Measurements from ENCODE around the gene P2RX1.
A peak's percentile ranks its signal among the peaks of the same experiment; 100 is the strongest.

P2RX1 gene

GRCh38 chr17:3903051-3903825 lies 13.0 kb downstream of the P2RX1 start:
- DNase-seq = no peak

- no peak for DNase-seq
Measured at GRCh38 chr17:3900646-3901045, 15.6 kb downstream of the P2RX1 start.

- DNase-seq = no peak
Measured at GRCh38 chr17:3897731-3898130, 18.5 kb downstream of the P2RX1 start.

- no peak for DNase-seq
Measured at GRCh38 chr17:3896968-3897235, 19.4 kb downstream of the P2RX1 start.

GRCh38 chr17:3896108-3896967 lies 19.9 kb downstream of the P2RX1 start:
- no peak for DNase-seq

GRCh38 chr17:3895354-3895753 lies 20.9 kb downstream of the P2RX1 start:
- no peak for DNase-seq

- DNase-seq = no peak
Measured at GRCh38 chr17:3894911-3895343, 21.3 kb downstream of the P2RX1 start.

- no peak for DNase-seq
Measured at GRCh38 chr17:3894188-3894587, 22.1 kb downstream of the P2RX1 start.

GRCh38 chr17:3893720-3894116 lies 22.5 kb downstream of the P2RX1 start:
- no peak for DNase-seq

GRCh38 chr17:3893003-3893719 lies 23.1 kb downstream of the P2RX1 start, which contains the start of gene CAMKK1:
CAMKK1 (minus strand) TSS chr17:3893053; CDS start chr17:3885687, 7,366 bp downstream.
- DNase-seq = peak; percentile 36

GRCh38 chr17:3892095-3892998 lies 23.9 kb downstream of the P2RX1 start:
- no peak for DNase-seq

GRCh38 chr17:3891626-3892094 lies 24.6 kb downstream of the P2RX1 start:
- no peak for DNase-seq

GRCh38 chr17:3890878-3891219 lies 25.4 kb downstream of the P2RX1 start:
- DNase-seq = no peak

- DNase-seq = peak; percentile 80
Measured at GRCh38 chr17:3890082-3890877, 26.0 kb downstream of the P2RX1 start.

GRCh38 chr17:3889325-3890012 lies 26.8 kb downstream of the P2RX1 start:
- no peak for DNase-seq

GRCh38 chr17:3888343-3889171 lies 27.7 kb downstream of the P2RX1 start:
- DNase-seq = peak; percentile 36

- DNase-seq = no peak
Measured at GRCh38 chr17:3887804-3888203, 28.5 kb downstream of the P2RX1 start.

- no peak for DNase-seq
Measured at GRCh38 chr17:3887394-3887793, 28.9 kb downstream of the P2RX1 start.

GRCh38 chr17:3886776-3887175 lies 29.5 kb downstream of the P2RX1 start:
- no peak for DNase-seq

- DNase-seq = no peak
Measured at GRCh38 chr17:3885970-3886369, 30.3 kb downstream of the P2RX1 start.

Data from NCI-H524 treated with DMSO at 0.1 percent for 48 hours (cell line).